Measurements from ENCODE around the gene SUCLA2.

The SUCLA2 gene

GRCh38 chr13:48001114-48001881 lies at the start of gene SUCLA2:
SUCLA2 (minus strand) TSS chr13:48001273; CDS start chr13:48001269, 4 bp downstream.
- peak; percentile 95 for DNase-seq (ENCODE audit: low spot score)

GRCh38 chr13:48050550-48050949 lies 49.5 kb upstream of the SUCLA2 start:
- no peak for DNase-seq (ENCODE audit: low spot score)

- no peak for DNase-seq (ENCODE audit: low spot score)
Measured at GRCh38 chr13:48043789-48044503, 42.9 kb upstream of the SUCLA2 start.

- DNase-seq (ENCODE audit: low spot score): no peak
Measured at GRCh38 chr13:48042894-48043293, 41.8 kb upstream of the SUCLA2 start.

GRCh38 chr13:48040896-48041295 lies 39.8 kb upstream of the SUCLA2 start:
- no peak for DNase-seq (ENCODE audit: low spot score)

GRCh38 chr13:48040049-48040448 lies 39.0 kb upstream of the SUCLA2 start:
- DNase-seq (ENCODE audit: low spot score): no peak

GRCh38 chr13:48038761-48039160 lies 37.7 kb upstream of the SUCLA2 start:
- no peak for DNase-seq (ENCODE audit: low spot score)

- DNase-seq (ENCODE audit: low spot score): peak; percentile 95
Measured at GRCh38 chr13:48037346-48038173, 36.5 kb upstream of the SUCLA2 start, which contains the start of gene NUDT15. NUDT15 (plus strand) TSS chr13:48037726; CDS start chr13:48037747, 21 bp downstream.

- no peak for DNase-seq (ENCODE audit: low spot score)
Measured at GRCh38 chr13:48029859-48030258, 28.8 kb upstream of the SUCLA2 start.

GRCh38 chr13:48028066-48028465 lies 27.0 kb upstream of the SUCLA2 start:
- no peak for DNase-seq (ENCODE audit: low spot score)

GRCh38 chr13:48019796-48020195 lies 18.7 kb upstream of the SUCLA2 start:
- no peak for DNase-seq (ENCODE audit: low spot score)

- no peak for DNase-seq (ENCODE audit: low spot score)
Measured at GRCh38 chr13:48018637-48019036, 17.6 kb upstream of the SUCLA2 start.

- no peak for DNase-seq (ENCODE audit: low spot score)
Measured at GRCh38 chr13:48014359-48014758, 13.3 kb upstream of the SUCLA2 start.

GRCh38 chr13:48012668-48013067 lies 11.6 kb upstream of the SUCLA2 start:
- no peak for DNase-seq (ENCODE audit: low spot score)

GRCh38 chr13:48010698-48011097 lies 9.6 kb upstream of the SUCLA2 start:
- no peak for DNase-seq (ENCODE audit: low spot score)

- no peak for DNase-seq (ENCODE audit: low spot score)
Measured at GRCh38 chr13:48009284-48009683, 8.2 kb upstream of the SUCLA2 start.

GRCh38 chr13:48006396-48006795 lies 5.3 kb upstream of the SUCLA2 start:
- DNase-seq (ENCODE audit: low spot score): no peak

- no peak for DNase-seq (ENCODE audit: low spot score)
Measured at GRCh38 chr13:48004201-48004600, 3.1 kb upstream of the SUCLA2 start.

GRCh38 chr13:48001999-48002398 lies 926 bp upstream of the SUCLA2 start:
- DNase-seq (ENCODE audit: low spot score): peak; percentile 49

- no peak for DNase-seq (ENCODE audit: low spot score)
Measured at GRCh38 chr13:48000559-48001113, 437 bp downstream of the SUCLA2 start.

- no peak for DNase-seq (ENCODE audit: low spot score)
Measured at GRCh38 chr13:47999973-48000372, 1.1 kb downstream of the SUCLA2 start.

- DNase-seq (ENCODE audit: low spot score): no peak
Measured at GRCh38 chr13:47997384-47997783, 3.7 kb downstream of the SUCLA2 start.

All from ecto neural progenitor cell (in vitro differentiated cells).